Stimulated activated CD4-positive, alpha-beta T cell treated with anti-CD3 and anti-CD28 coated beads, Interleukin-4, amount 100 ng/mL, for 1 hour (primary cell): Measurements from ENCODE around the gene ROBO1.

ENCODE experiments used
- DNase-seq: peaks from one replicate; pipeline ENCODE4 v3.0.0-alpha.2; 2020

The ROBO1 gene

GRCh38 chr3:78822726-78823125 lies 945.1 kb downstream of the ROBO1 start:
- no peak for DNase-seq

GRCh38 chr3:78820542-78820941 lies 947.3 kb downstream of the ROBO1 start:
- DNase-seq = no peak

- DNase-seq = no peak
Measured at GRCh38 chr3:78818161-78818985, 949.4 kb downstream of the ROBO1 start.

GRCh38 chr3:78814893-78815562 lies 952.8 kb downstream of the ROBO1 start:
- no peak for DNase-seq

- DNase-seq = no peak
Measured at GRCh38 chr3:78812166-78812565, 955.6 kb downstream of the ROBO1 start.

GRCh38 chr3:78809966-78810365 lies 957.8 kb downstream of the ROBO1 start:
- DNase-seq = no peak

GRCh38 chr3:78804251-78805037 lies 963.4 kb downstream of the ROBO1 start:
- DNase-seq = no peak

GRCh38 chr3:78802562-78802930 lies 965.3 kb downstream of the ROBO1 start:
- no peak for DNase-seq

GRCh38 chr3:78801926-78802561 lies 965.8 kb downstream of the ROBO1 start:
- no peak for DNase-seq

GRCh38 chr3:78799681-78800080 lies 968.1 kb downstream of the ROBO1 start:
- no peak for DNase-seq

- DNase-seq = no peak
Measured at GRCh38 chr3:78798266-78798832, 969.4 kb downstream of the ROBO1 start.

GRCh38 chr3:78794431-78794830 lies 973.4 kb downstream of the ROBO1 start:
- no peak for DNase-seq

- DNase-seq = no peak
Measured at GRCh38 chr3:78792733-78793132, 975.1 kb downstream of the ROBO1 start.

GRCh38 chr3:78792212-78792611 lies 975.6 kb downstream of the ROBO1 start:
- no peak for DNase-seq

GRCh38 chr3:78791753-78792152 lies 976.0 kb downstream of the ROBO1 start:
- DNase-seq = no peak

- no peak for DNase-seq
Measured at GRCh38 chr3:78788839-78789238, 979.0 kb downstream of the ROBO1 start.

- DNase-seq = no peak
Measured at GRCh38 chr3:78785004-78785403, 982.8 kb downstream of the ROBO1 start.

GRCh38 chr3:78781351-78781750 lies 986.4 kb downstream of the ROBO1 start:
- DNase-seq = no peak

- no peak for DNase-seq
Measured at GRCh38 chr3:78765671-78766485, 1001.9 kb downstream of the ROBO1 start.

GRCh38 chr3:78764634-78765033 lies 1003.2 kb downstream of the ROBO1 start:
- DNase-seq = no peak

- no peak for DNase-seq
Measured at GRCh38 chr3:78762121-78762520, 1005.7 kb downstream of the ROBO1 start.

- no peak for DNase-seq
Measured at GRCh38 chr3:78761126-78761525, 1006.7 kb downstream of the ROBO1 start.
